Neutrophil (primary cell): ENCODE data around the gene ABCB6.
"Not testable (repeated sequence)": the region's sequence is repeated elsewhere in the genome, so short reads cannot be mapped to it uniquely, and the experiment has no call there.

Source experiments
- H3K27ac ChIP-seq: fragments of 200-600 bp; sonication (generic); 2 replicates; pipeline ENCODE4 v1.5.1; 2016; ENCODE audit warnings: mild to moderate bottlenecking, moderate library complexity
- H3K27me3 ChIP-seq: fragments of 200-600 bp; sonication (generic); 2 replicates; pipeline ENCODE4 v1.6.0; 2016; ENCODE audit warnings: mild to moderate bottlenecking
- H3K36me3 ChIP-seq: fragments of 200-600 bp; sonication (generic); 2 replicates; pipeline ENCODE4 v1.5.1; 2017
- H3K4me1 ChIP-seq, 2 experiments: fragments of 200-600 bp in 1 of 2; sonication (generic) in 1 of 2; 1 replicate in 1 of 2; 2 replicates in 1 of 2; pipeline versions ENCODE4 v1.5.1 to v1.6.1; 2013 to 2016; ENCODE audit warnings: low read depth in 1 of 2, low read length in 1 of 2, mild to moderate bottlenecking in 1 of 2, moderate library complexity in 1 of 2; ENCODE audit not compliant: control insufficient read depth in 1 of 2, insufficient read depth in 1 of 2
- H3K4me3 ChIP-seq, 2 experiments: fragments of 200-600 bp in 1 of 2; sonication (generic) in 1 of 2; 1 replicate in 1 of 2; 2 replicates in 1 of 2; pipeline ENCODE4 v1.5.1; 2013 to 2016; ENCODE audit warnings: low read depth in 1 of 2, low read length in 1 of 2, mild to moderate bottlenecking in 1 of 2, moderate library complexity in 1 of 2
- H3K9me3 ChIP-seq: fragments of 200-600 bp; sonication (generic); 2 replicates; pipeline ENCODE4 v1.5.1; 2016
- CTCF ChIP-seq: fragments of 200-600 bp; sonication (generic); IDR thresholded peaks from 2 replicates; pipeline ENCODE4 v1.5.1; 2016; ENCODE audit warnings: antibody characterized with exemption

Gene ABCB6

GRCh38 chr2:219204425-219205164 lies 14.2 kb downstream of the ABCB6 start:
- peaks cover 3% of the 10 kb centered on the region for H3K27me3 ChIP-seq
- peaks cover 20% of the 10 kb centered on the region for H3K36me3 ChIP-seq
- TF ChIP-seq CTCF: no peak
- H3K9me3 ChIP-seq: no peaks in the 10 kb centered on the region
- no peak overlapping the region for H3K27ac ChIP-seq
- no peak overlapping the region for H3K4me3 ChIP-seq
- peaks cover 33 to 37% of the 10 kb centered on the region in 2 experiments for H3K4me1 ChIP-seq

DNA sequence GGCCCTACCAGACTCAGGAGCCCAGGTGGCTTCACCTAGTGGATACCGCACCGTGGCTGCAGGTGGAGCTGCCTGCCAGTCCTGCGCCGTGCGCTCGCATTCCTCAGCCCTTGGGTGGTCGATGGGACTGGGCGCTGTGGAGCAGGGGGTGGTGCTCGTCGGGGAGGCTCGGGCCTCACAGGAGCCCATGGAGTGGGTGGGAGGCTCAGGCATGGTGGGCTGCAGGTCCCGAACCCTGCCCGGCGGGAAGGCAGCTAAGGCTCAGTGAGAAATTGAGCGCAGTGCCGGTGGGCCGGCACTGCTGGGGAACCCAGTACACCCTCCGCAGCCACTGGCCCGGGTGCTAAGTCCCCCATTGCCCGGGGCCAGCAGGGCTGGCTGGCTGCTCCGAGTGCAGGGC lies 17.4 kb downstream of the ABCB6 start:
- not testable (repeated sequence) for H3K4me1 ChIP-seq, H3K4me3 ChIP-seq, H3K27ac ChIP-seq, H3K36me3 ChIP-seq, H3K9me3 ChIP-seq
- peaks cover 13% of the 10 kb centered on the region for H3K27me3 ChIP-seq

DNA sequence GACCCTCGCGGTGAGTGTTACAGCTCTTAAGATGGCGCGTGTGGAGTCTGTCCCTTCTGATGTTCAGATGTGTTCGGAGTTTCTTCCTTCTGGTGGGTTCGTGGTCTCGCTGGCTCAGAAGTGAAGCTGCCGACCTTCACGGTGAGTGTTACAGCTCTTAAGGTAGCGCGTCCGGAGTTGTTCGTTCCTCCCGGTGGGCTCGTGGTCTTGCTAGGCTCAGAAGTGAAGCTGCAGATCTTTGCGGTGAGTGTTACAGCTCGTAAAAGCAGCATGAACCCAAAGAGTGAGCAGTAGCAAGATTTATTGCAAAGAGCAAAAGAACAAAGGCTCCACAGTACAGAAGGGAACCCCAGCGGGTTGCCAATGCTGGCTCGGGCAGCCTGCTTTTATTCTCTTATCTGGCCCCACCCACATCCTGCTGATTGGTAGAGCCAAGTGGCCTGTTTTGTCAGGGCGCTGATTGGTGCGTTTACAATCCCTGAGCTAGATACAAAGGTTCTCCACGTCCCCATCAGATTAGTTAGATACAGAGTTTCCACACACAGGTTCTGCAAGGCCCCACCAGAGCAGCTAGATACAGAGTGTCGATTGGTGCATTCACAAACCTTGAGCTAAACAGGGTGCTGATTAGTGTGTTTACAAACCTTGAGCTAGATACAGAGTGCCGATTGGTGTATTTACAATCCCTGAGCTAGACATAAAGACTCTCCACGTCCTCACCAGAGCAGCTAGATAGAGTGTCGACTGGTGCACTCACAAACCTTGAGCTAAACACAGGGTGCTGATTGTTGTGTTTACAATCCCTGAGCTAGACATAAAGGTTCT lies 18.0 kb downstream of the ABCB6 start:
- not testable (repeated sequence) for H3K27ac ChIP-seq, H3K9me3 ChIP-seq, H3K4me1 ChIP-seq, H3K36me3 ChIP-seq, H3K4me3 ChIP-seq
- H3K27me3 ChIP-seq: peaks cover 16% of the 10 kb centered on the region

DNA sequence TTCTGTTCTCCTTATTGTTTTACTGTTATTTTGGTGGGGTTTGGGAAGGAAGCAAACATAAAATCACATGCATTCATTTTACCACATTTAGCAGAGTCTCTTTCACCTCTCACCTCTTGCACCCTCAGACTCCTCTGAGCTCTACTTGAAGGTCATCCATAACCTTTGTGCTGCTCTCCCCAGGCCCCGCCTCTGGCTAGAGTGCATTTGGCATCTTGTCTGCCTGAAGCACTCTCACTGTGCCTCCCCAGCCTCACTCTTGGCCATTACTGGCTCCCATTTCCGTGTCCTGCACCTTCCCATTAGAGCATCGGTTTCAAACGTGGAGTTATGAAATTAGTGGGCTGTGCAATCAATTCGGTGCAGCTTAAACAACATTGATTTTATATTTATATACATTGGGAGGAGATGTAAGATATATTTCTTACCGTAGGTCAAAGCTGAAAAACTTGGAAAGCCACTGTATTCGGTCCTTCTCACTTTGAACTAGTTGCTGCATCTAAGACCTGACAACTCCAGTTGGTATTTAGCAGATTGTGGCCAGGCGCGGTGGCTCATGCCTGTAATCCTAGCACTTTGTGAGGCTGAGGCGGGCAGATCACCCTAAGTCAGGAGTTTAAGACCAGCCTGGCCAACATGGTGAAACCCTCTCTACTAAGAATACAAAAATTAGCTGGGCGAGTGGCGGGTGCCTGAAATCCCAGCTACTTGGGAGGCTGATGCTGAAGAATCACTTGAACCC lies 19.1 kb downstream of the ABCB6 start:
- Histone ChIP-seq H3K27me3 (peaks cover 24% of the 10 kb centered on the region), H3K36me3 (no peaks in the 10 kb centered on the region), H3K27ac (no peak overlapping the region), H3K9me3 (no peaks in the 10 kb centered on the region), H3K4me1 (no peaks in the 10 kb centered on the region), H3K4me3 (no peak overlapping the region)
- TF ChIP-seq CTCF: no peak

DNA sequence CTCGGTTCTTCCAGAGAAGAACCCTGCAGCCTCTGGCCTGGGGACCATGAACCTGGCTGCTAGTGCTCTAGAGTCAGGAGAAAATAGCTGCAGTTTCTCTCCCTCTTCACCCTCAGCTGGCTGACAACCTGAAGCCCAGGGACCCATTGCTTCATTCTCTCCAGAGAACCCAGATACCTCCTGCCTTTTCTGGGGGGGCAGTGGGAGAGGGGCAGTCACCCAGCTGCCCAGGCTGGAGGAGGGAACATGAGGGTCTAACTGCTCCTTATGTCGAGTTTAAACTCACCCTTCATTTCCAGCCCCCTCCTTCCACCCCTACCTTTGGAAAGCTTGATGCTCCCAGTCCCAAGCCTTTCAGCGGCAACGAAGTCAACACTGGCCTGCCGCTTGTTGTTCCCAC lies 19.8 kb downstream of the ABCB6 start:
- Histone ChIP-seq H3K4me1 (no peaks in the 10 kb centered on the region), H3K4me3 (no peak overlapping the region), H3K36me3 (no peaks in the 10 kb centered on the region), H3K9me3 (no peaks in the 10 kb centered on the region), H3K27ac (no peak overlapping the region), H3K27me3 (peaks cover 24% of the 10 kb centered on the region)
- no peak for TF ChIP-seq CTCF

DNA sequence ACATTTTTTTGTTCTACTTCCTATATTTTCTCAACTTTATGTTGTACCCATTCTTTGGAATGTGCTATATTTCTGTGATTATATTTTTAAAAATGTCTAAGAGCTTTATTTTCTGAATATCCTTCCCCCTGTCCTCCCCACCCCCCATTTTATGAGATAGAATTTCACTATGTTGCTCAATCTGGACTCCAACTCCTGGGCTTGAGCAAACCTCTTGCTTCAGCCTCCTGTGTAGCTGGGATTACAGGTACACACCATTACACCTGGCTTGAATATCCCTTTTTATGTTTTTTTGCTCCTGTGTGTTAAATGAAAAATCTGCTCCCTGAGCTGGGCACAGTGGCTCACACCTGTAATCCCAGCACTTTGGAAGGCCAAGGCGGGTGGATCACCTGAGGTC lies 21.4 kb downstream of the ABCB6 start:
- H3K4me3 ChIP-seq: no peak overlapping the region
- H3K9me3 ChIP-seq: no peaks in the 10 kb centered on the region
- no peak for TF ChIP-seq CTCF
- no peaks in the 10 kb centered on the region for H3K4me1 ChIP-seq
- no peaks in the 10 kb centered on the region for H3K36me3 ChIP-seq
- peaks cover 24% of the 10 kb centered on the region for H3K27me3 ChIP-seq
- H3K27ac ChIP-seq: no peak overlapping the region
